Body of pancreas (tissue), 4 donors: ENCODE data around the gene RFX8.

Experiments
- POLR2A ChIP-seq, 3 donors: fragments of 450-650 bp; IDR thresholded peaks; one replicate each; pipeline ENCODE4 v1.6.1; 2016; ENCODE audit warnings: antibody characterized with exemption in 3 of 3, mild to moderate bottlenecking in 2 of 3
- TF ChIP-seq, protein P1 (sequence below), 7 experiments: fragments of 450-650 bp in 4 of 7; fragments of 200-600 bp in 3 of 7; sonication (generic) in 3 of 7; IDR thresholded peaks; one replicate each; pipeline ENCODE4 v1.5.1; 2016 to 2019; ENCODE audit warnings: antibody characterized with exemption in 7 of 7

DNA sequence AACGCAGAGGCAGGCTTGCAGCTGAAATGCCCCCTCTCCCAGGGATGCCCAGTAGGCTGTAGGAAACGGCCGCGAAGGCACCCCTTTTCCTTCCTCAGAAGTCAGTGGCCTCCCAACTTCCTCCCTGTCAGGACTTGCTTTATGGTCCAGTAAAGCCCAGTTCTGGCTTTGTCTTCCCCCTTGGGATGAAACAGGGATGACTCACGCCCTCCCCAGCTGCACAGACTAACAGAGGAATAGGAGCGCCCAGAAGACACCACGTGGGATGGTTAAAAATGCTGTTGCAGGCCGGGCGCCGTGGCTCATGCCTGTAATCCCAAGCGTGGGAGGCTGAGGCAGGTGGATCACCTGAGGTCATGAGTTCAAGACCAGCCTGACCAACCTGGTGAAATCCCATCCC, 94.5 kb downstream of the RFX8 start:
- TF ChIP-seq, protein P1, sequence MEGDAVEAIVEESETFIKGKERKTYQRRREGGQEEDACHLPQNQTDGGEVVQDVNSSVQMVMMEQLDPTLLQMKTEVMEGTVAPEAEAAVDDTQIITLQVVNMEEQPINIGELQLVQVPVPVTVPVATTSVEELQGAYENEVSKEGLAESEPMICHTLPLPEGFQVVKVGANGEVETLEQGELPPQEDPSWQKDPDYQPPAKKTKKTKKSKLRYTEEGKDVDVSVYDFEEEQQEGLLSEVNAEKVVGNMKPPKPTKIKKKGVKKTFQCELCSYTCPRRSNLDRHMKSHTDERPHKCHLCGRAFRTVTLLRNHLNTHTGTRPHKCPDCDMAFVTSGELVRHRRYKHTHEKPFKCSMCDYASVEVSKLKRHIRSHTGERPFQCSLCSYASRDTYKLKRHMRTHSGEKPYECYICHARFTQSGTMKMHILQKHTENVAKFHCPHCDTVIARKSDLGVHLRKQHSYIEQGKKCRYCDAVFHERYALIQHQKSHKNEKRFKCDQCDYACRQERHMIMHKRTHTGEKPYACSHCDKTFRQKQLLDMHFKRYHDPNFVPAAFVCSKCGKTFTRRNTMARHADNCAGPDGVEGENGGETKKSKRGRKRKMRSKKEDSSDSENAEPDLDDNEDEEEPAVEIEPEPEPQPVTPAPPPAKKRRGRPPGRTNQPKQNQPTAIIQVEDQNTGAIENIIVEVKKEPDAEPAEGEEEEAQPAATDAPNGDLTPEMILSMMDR (IDR thresholded peaks at IDR 0.05) = no peak
- no peak for TF ChIP-seq POLR2A (IDR thresholded peaks at IDR 0.05)
